ENCODE results near the gene TEX28.
"Not testable (repeated sequence)": the region's sequence is repeated elsewhere in the genome, so short reads cannot be mapped to it uniquely, and the experiment has no call there.

TEX28 gene, protein sequence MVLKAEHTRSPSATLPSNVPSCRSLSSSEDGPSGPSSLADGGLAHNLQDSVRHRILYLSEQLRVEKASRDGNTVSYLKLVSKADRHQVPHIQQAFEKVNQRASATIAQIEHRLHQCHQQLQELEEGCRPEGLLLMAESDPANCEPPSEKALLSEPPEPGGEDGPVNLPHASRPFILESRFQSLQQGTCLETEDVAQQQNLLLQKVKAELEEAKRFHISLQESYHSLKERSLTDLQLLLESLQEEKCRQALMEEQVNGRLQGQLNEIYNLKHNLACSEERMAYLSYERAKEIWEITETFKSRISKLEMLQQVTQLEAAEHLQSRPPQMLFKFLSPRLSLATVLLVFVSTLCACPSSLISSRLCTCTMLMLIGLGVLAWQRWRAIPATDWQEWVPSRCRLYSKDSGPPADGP

DNA sequence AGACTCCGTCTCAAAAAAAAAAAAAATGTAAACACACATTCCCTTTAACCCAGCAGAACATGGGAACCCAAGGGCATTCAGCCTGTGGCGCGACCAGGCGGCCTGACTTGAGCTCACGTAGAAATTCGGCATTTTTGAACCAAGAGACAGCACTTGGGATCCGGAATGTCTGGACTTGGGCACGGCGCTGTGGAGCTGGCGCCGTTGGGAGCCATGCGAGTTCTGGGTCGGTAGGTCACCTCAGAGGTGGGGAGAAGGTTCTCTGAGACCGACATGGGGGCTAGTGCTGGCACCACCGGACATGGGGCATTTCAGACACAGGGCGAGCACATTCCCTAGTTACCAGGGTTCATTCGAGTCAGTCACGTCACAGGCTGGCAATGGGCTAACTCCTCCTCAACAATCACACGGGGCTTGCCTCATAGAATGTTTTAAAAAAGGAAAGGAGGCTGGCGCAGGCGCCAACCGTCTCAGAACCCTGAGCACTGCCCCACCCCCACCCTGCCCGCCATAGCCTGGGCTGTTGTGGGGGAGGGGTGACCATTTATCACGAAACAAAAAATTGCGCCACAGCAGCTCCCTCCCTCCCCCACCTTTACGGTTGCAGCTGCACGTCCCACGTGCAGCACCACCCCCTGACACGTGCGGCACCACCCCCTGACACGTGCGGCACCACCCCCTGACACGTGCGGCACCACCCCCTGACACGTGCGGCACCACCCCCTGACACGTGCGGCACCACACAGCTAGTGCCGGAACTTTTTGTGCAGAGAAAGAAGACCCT is at the start of gene TEX28:
Gene TEX28 (minus strand): TSS at position 334 of the 784 bp plus-strand sequence. CDS start 3,007 bp downstream, outside the sequence.
- Histone ChIP-seq H3K36me3 (ENCODE audit: control insufficient read depth, low read depth, low read length) (no peaks in the 10 kb centered on the region), H3K27me3 (ENCODE audit: control insufficient read depth, insufficient read depth, low read length) (no peaks in the 10 kb centered on the region), H3K9ac (ENCODE audit: low read length) (no peak within 1 kb of the TSS)

DNA sequence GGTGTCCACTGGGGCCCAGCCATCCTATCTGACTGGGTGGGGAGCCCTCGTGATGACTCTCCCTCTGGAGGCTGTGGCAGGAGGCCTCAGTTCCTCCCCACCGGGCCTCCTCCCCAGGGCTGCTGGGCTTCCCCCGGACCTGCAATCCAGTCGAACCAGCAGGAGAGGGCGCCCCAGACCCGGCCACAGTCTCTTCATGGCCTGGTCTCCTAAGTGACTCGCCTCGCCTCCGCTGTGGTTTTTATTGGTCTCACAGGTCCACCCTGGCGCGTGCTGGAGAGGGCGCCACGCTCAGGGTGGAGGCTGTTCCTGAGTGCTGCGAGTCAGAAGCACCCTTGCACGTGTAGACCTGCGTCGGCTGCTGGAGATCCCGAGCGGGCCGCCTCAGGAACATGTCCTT is 48.7 kb upstream of the TEX28 start:
- not testable (repeated sequence) for H3K27me3 ChIP-seq (ENCODE audit: control insufficient read depth, insufficient read depth, low read length); H3K4me1 ChIP-seq (ENCODE audit: control insufficient read depth, low read depth, low read length); H3K9ac ChIP-seq (ENCODE audit: low read length); H3K36me3 ChIP-seq (ENCODE audit: control insufficient read depth, low read depth, low read length); H3K9me3 ChIP-seq (ENCODE audit: control insufficient read depth, low read depth, low read length); H3K4me3 ChIP-seq (ENCODE audit: low read length); H3K27ac ChIP-seq (ENCODE audit: low read length)

More for the DNA sequence above, at the start of gene TEX28:
- Histone ChIP-seq H3K4me1 (ENCODE audit: control insufficient read depth, low read depth, low read length) (no peaks in the 10 kb centered on the region), H3K27ac (ENCODE audit: low read length) (no peak within 1 kb of the TSS), H3K4me3 (ENCODE audit: low read length) (no peak within 1 kb of the TSS), H3K9me3 (ENCODE audit: control insufficient read depth, low read depth, low read length) (peaks cover 4% of the 10 kb centered on the region)

DNA sequence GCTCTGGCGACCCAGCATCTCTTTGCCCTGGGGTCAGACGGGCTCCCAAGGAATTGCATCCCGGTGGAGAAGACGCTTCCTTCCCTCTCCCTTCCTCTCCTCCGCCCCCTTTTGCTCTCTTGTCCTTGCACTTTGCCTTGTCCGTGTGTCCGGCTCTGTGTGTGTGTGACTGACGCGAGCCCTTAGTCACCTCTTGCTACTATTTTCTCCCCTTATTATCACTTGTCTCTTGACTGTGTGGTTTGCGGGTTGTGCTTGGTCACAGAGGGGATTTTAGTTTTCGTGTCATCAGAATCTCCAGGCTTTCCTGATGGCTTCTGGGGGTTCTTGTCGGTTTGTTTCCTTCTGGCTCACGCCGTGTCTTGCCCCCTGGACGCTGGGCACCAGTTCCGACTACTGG is 48.1 kb upstream of the TEX28 start:
- H3K27ac ChIP-seq (ENCODE audit: low read length); H3K36me3 ChIP-seq (ENCODE audit: control insufficient read depth, low read depth, low read length); H3K27me3 ChIP-seq (ENCODE audit: control insufficient read depth, insufficient read depth, low read length); H3K4me1 ChIP-seq (ENCODE audit: control insufficient read depth, low read depth, low read length); H3K4me3 ChIP-seq (ENCODE audit: low read length); H3K9ac ChIP-seq (ENCODE audit: low read length); H3K9me3 ChIP-seq (ENCODE audit: control insufficient read depth, low read depth, low read length): not testable (repeated sequence)

DNA sequence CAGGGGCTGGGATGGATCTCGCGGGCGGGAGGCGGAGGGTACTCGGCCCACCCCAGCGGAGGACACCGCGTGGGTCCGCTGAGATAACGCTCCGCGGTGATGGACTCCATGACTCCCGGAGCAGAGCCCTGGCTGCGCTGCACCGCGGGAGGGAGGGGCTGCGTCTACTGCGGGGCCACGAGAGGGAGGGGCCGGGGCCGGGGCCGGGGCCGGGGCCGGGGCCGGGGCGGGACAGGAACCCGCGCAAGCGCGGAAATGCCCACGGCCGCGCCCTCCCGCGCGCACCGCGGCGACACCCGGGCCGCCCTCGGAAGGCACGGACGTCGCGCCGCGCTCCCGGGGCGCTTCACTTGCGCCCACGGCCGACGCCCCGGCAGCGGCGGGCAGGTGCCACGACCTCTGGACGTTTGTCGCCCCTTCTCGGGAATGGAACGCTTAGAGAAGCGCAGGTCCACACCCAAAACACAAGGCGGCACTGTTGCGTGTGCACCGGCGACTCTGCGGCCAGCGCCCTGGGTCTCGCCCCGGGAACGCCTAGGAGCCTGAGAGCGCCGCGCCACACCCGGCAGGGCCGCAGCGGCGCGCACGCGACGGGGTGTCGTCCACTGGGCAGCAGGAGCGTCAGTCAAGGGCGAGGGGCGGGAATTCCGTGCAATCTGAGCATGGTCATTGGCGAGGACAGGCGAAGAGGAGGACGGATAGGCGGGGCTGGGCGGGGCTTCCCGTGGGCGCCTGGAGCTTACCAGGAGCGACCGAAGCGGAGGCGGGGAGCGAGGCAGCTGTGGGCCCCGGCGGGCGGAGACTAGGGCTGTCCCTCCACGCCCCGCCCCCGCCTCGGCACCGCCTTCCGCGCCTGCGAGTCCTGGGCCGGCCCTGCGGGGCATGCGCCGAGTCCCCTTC is 46.7 kb upstream of the TEX28 start:
- not testable (repeated sequence) for H3K36me3 ChIP-seq (ENCODE audit: control insufficient read depth, low read depth, low read length); H3K27me3 ChIP-seq (ENCODE audit: control insufficient read depth, insufficient read depth, low read length); H3K4me3 ChIP-seq (ENCODE audit: low read length); H3K27ac ChIP-seq (ENCODE audit: low read length); H3K4me1 ChIP-seq (ENCODE audit: control insufficient read depth, low read depth, low read length); H3K9ac ChIP-seq (ENCODE audit: low read length); H3K9me3 ChIP-seq (ENCODE audit: control insufficient read depth, low read depth, low read length)

DNA sequence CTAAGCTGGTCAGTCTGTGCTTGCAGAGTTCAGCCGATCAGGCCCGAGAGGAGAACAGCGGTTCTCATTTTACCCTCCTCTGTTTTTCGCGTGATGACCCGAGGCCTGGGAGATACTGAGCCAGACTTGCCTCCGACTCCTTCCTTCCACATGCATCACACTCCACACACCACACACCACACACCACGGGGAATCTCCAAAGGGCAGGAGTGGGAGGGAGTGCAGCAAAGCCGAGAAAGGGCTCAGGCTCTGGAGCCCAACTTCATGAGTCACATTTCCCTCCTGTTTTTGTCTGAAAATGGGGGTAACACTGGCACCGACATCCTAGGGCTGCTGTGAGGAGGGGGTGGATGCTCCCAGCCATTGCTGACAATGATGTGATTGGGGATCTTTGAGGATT is 39.6 kb upstream of the TEX28 start:
- Histone ChIP-seq H3K36me3 (ENCODE audit: control insufficient read depth, low read depth, low read length) (no peaks in the 10 kb centered on the region), H3K9me3 (ENCODE audit: control insufficient read depth, low read depth, low read length) (peaks cover 14% of the 10 kb centered on the region), H3K27me3 (ENCODE audit: control insufficient read depth, insufficient read depth, low read length) (no peaks in the 10 kb centered on the region), H3K27ac (ENCODE audit: low read length) (no peak overlapping the region), H3K4me1 (ENCODE audit: control insufficient read depth, low read depth, low read length) (no peaks in the 10 kb centered on the region), H3K9ac (ENCODE audit: low read length) (no peak overlapping the region), H3K4me3 (ENCODE audit: low read length) (no peak overlapping the region)

DNA sequence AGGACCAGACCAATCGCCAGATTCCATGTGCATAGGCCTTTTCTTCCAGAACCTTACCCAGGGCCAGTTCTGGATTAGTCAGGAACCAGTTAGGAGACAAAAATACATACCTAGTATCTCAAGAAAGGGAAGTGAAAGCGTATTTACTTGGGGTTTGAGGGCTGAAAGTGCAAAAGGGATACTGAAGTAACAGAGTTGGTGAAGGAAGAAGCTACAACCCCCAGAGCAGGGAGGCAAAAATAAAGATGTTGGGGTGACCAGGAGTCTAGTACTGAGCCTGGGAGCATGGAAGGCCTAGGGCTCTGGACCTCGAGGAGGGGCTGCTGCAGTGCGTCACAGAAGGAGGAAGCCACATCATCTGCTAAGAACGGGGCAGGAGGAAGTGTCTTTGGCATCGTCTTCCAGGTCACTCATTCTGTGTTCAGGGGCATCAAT is 38.9 kb upstream of the TEX28 start:
- Histone ChIP-seq H3K9ac (ENCODE audit: low read length) (no peak overlapping the region), H3K36me3 (ENCODE audit: control insufficient read depth, low read depth, low read length) (no peaks in the 10 kb centered on the region), H3K27me3 (ENCODE audit: control insufficient read depth, insufficient read depth, low read length) (no peaks in the 10 kb centered on the region), H3K27ac (ENCODE audit: low read length) (no peak overlapping the region), H3K4me3 (ENCODE audit: low read length) (no peak overlapping the region), H3K4me1 (ENCODE audit: control insufficient read depth, low read depth, low read length) (no peaks in the 10 kb centered on the region), H3K9me3 (ENCODE audit: control insufficient read depth, low read depth, low read length) (peaks cover 14% of the 10 kb centered on the region)

DNA sequence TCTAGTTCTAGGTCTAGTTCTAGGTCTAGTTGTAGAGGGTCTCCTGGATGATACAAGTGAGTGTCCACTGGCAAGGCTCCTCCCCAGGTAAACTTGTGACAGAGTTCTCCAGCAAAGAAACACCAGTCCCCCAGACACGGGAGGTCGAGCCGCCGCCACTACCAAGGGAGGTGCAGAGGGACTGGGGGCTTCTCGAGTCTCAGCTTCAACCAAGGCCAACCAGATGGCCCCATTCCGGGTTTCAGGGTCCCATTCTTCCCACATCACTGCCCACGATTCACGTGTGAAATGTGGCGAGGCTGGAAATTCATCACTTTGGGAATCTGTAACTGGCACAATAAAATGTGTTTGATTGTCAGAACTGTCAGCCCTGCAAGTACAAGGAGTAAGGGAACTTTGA is 38.2 kb upstream of the TEX28 start:
- no peak overlapping the region for H3K9ac ChIP-seq (ENCODE audit: low read length)
- H3K27ac ChIP-seq (ENCODE audit: low read length) = no peak overlapping the region
- peaks cover 14% of the 10 kb centered on the region for H3K9me3 ChIP-seq (ENCODE audit: control insufficient read depth, low read depth, low read length)
- no peaks in the 10 kb centered on the region for H3K27me3 ChIP-seq (ENCODE audit: control insufficient read depth, insufficient read depth, low read length)
- no peaks in the 10 kb centered on the region for H3K36me3 ChIP-seq (ENCODE audit: control insufficient read depth, low read depth, low read length)
- H3K4me3 ChIP-seq (ENCODE audit: low read length) = no peak overlapping the region
- H3K4me1 ChIP-seq (ENCODE audit: control insufficient read depth, low read depth, low read length) = no peaks in the 10 kb centered on the region

DNA sequence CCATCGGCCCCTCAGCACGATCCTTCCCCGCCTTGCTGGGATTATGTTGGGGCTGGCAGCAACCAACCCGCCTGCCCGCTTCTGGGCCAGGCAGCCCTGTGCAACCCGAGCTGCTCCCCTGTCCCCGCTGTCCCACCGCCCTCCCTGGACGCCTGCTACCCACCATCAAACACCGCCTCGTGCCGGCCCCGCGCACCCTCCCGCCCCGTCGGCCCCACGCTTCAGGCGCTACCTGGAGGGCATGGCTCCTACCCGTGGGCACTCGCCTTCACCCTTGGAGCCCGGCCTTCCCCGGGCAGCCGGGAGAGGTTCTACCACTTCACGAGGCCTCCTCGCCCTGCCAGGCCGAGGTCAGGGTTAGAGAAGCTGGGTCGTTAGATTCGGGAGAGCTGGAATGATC is 37.6 kb upstream of the TEX28 start:
- no peak overlapping the region for H3K4me3 ChIP-seq (ENCODE audit: low read length)
- H3K27ac ChIP-seq (ENCODE audit: low read length) = no peak overlapping the region
- peaks cover 14% of the 10 kb centered on the region for H3K9me3 ChIP-seq (ENCODE audit: control insufficient read depth, low read depth, low read length)
- H3K27me3 ChIP-seq (ENCODE audit: control insufficient read depth, insufficient read depth, low read length) = no peaks in the 10 kb centered on the region
- no peak overlapping the region for H3K9ac ChIP-seq (ENCODE audit: low read length)
- H3K4me1 ChIP-seq (ENCODE audit: control insufficient read depth, low read depth, low read length) = no peaks in the 10 kb centered on the region
- H3K36me3 ChIP-seq (ENCODE audit: control insufficient read depth, low read depth, low read length) = no peaks in the 10 kb centered on the region

DNA sequence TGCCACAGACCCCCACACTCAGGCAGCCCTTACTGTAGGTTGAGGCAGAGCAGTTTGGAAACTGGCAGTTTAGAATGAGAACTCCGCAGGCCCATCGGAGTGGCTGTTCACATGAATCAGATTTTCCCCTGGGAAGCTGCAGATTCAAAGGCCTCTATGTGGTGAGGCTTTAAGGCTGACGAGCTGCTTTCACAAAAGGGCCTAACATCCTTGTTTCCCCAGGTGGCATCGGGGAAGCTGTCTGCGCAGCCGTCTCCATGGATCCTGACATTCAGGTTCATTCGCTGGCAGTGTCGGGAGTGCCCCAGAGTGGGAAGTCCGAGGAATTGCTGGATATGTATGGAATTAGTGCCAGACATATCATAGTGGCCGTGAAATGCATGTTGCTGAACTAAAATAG is 34.4 kb upstream of the TEX28 start:
- Histone ChIP-seq H3K27ac (ENCODE audit: low read length) (no peak overlapping the region), H3K27me3 (ENCODE audit: control insufficient read depth, insufficient read depth, low read length) (no peaks in the 10 kb centered on the region), H3K4me3 (ENCODE audit: low read length) (no peak overlapping the region), H3K36me3 (ENCODE audit: control insufficient read depth, low read depth, low read length) (no peaks in the 10 kb centered on the region), H3K4me1 (ENCODE audit: control insufficient read depth, low read depth, low read length) (no peaks in the 10 kb centered on the region), H3K9ac (ENCODE audit: low read length) (no peak overlapping the region), H3K9me3 (ENCODE audit: control insufficient read depth, low read depth, low read length) (peaks cover 17% of the 10 kb centered on the region)

DNA sequence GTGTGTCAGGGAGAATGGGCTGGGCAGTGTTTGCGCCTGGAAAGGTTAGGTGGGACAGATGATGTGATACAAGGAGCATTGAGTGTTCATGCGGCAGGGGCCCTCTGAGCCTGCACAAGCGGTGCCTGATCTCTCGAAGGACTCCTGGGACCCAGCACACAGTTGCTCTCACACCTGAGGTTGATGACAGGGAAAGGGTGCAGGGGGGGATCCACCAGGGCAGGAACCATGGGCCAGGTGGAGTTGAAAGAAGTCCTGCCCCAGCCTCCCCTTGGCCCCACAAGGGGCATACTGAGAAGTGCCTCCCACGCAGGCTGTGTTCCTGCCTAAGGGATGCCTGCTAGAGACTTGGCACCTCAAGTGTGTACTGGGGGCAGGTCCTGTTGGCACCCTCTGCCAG is 33.7 kb upstream of the TEX28 start:
- H3K9me3 ChIP-seq (ENCODE audit: control insufficient read depth, low read depth, low read length) = peaks cover 13% of the 10 kb centered on the region
- H3K4me3 ChIP-seq (ENCODE audit: low read length) = no peak overlapping the region
- no peaks in the 10 kb centered on the region for H3K4me1 ChIP-seq (ENCODE audit: control insufficient read depth, low read depth, low read length)
- no peak overlapping the region for H3K27ac ChIP-seq (ENCODE audit: low read length)
- no peaks in the 10 kb centered on the region for H3K27me3 ChIP-seq (ENCODE audit: control insufficient read depth, insufficient read depth, low read length)
- no peaks in the 10 kb centered on the region for H3K36me3 ChIP-seq (ENCODE audit: control insufficient read depth, low read depth, low read length)
- no peak overlapping the region for H3K9ac ChIP-seq (ENCODE audit: low read length)

DNA sequence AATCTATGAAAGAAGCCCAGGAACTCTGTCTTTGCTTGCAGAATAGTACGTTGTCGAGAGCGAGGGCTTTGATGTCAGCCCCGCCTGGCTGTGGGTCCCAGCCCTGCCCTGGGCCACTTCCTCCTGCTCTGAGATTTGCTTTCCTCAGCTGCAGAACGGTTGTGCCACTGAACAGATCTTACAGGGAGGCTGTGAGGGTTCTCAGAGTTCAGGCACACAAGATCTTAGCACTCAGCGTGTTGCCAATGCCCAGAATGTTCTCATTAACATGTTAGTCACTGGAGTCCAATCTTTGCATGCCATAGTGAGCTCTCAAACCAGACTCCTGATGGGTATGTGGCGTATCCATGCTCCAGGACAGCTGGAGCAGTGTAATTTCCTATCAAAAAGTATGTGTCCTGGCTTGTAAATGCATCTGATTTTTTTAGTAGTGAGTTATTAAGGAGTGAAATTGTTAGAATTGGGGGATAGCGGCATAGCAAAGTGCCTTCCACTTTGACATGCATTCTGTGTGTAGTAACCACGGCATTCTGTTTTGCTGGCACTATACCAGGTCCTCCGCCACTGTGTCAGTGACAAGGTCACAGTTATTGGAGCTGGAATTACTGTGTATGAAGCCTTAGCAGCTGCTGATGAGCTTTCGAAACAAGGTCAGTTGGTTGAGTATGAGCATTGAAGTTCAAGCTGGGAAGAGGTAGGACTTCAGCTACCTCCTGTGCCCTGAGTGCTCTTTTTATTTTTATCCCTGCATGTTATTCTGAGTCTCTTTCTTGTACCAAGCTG is 32.3 kb upstream of the TEX28 start:
- H3K4me1 ChIP-seq (ENCODE audit: control insufficient read depth, low read depth, low read length) = no peaks in the 10 kb centered on the region
- H3K9me3 ChIP-seq (ENCODE audit: control insufficient read depth, low read depth, low read length) = peaks cover 13% of the 10 kb centered on the region
- no peaks in the 10 kb centered on the region for H3K36me3 ChIP-seq (ENCODE audit: control insufficient read depth, low read depth, low read length)
- H3K27me3 ChIP-seq (ENCODE audit: control insufficient read depth, insufficient read depth, low read length) = no peaks in the 10 kb centered on the region
- no peak overlapping the region for H3K4me3 ChIP-seq (ENCODE audit: low read length)
- no peak overlapping the region for H3K9ac ChIP-seq (ENCODE audit: low read length)
- H3K27ac ChIP-seq (ENCODE audit: low read length) = no peak overlapping the region
